IPS-18a (cell line): ENCODE results near the gene CHPT1.

ENCODE experiments used
- H3K27ac ChIP-seq: one replicate; pipeline ENCODE4 v1.5.1; 2013; ENCODE audit warnings: low read length
- H3K27me3 ChIP-seq: one replicate; pipeline ENCODE4 v1.6.1; 2013; ENCODE audit warnings: mild to moderate bottlenecking, low read length; ENCODE audit not compliant: control insufficient read depth, insufficient read depth
- H3K36me3 ChIP-seq: one replicate; pipeline ENCODE4 v1.6.1; 2013; ENCODE audit warnings: low read depth, low read length; ENCODE audit not compliant: control insufficient read depth
- H3K4me1 ChIP-seq: one replicate; pipeline ENCODE4 v1.6.1; 2013; ENCODE audit warnings: low read depth, low read length; ENCODE audit not compliant: control insufficient read depth
- H3K4me3 ChIP-seq: one replicate; pipeline ENCODE4 v1.5.1; 2013; ENCODE audit warnings: low read length
- H3K9ac ChIP-seq: one replicate; pipeline ENCODE4 v1.6.1; 2013; ENCODE audit warnings: mild to moderate bottlenecking, low read length, moderate library complexity
- H3K9me3 ChIP-seq: one replicate; pipeline ENCODE4 v1.6.1; 2013; ENCODE audit warnings: low read depth, low read length; ENCODE audit not compliant: control insufficient read depth

CHPT1 gene

DNA sequence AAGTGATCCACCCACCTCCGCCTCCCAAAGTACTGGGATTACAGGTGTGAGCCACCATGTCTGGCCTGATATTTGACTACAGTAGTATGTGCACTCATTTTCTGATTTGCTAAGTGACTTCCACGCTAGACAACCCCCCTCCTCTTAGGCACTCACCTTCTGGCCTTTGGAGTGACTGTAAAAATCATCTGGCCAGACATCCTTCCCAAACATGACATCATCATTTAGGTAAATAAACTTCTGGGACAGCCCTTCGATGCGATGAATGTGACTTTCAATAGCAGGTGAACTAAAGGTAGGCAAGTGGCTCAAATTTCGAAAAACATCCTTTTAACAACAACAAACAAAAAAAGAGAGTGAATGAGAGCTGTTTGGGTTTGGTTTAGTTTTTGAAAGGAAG lies 72.4 kb downstream of the CHPT1 start:
- Histone ChIP-seq H3K9me3 (no peaks in the 10 kb centered on the region), H3K4me3 (no peak overlapping the region), H3K4me1 (no peaks in the 10 kb centered on the region), H3K9ac (no peak overlapping the region), H3K36me3 (peaks cover 9% of the 10 kb centered on the region), H3K27me3 (no peaks in the 10 kb centered on the region), H3K27ac (no peak overlapping the region)

DNA sequence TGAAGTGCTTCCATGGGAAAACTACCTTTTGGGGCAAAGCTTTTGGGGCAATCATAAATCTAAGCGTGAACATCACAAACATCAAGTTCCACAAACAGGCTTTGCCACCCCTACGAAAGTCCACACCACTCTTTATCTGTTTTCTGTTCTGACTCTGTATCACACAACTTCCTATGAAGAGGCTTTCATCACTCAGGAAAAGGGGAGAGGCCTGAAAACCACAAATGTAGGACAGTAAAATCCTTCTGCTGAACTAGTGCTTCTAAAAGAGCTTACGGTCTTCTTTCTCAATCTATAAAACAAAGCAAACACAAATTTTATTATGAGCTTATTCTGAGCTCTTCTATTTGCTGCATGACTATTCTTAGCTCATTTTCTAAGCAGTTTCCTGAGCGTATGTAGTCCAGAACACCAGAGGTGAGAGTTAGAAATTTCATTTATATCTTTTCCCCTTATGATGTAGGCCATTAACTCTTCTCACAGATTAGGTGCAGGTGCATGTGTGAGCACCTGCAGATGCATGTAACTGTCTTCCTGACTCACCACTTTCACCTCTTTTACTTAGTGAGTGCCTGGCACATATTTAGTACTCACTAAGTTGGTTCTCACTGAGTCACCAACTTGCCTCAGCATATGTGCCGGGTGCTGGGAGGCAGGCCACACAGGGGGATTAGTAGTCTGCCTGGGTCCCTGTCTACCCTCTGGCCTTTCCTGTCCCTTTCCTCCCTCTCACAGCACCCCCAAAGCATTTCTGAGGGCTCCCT lies 74.8 kb downstream of the CHPT1 start:
- Histone ChIP-seq H3K27ac (no peak overlapping the region), H3K4me3 (no peak overlapping the region), H3K9ac (no peak overlapping the region), H3K36me3 (peaks cover 9% of the 10 kb centered on the region), H3K27me3 (no peaks in the 10 kb centered on the region), H3K4me1 (no peaks in the 10 kb centered on the region), H3K9me3 (no peaks in the 10 kb centered on the region)

DNA sequence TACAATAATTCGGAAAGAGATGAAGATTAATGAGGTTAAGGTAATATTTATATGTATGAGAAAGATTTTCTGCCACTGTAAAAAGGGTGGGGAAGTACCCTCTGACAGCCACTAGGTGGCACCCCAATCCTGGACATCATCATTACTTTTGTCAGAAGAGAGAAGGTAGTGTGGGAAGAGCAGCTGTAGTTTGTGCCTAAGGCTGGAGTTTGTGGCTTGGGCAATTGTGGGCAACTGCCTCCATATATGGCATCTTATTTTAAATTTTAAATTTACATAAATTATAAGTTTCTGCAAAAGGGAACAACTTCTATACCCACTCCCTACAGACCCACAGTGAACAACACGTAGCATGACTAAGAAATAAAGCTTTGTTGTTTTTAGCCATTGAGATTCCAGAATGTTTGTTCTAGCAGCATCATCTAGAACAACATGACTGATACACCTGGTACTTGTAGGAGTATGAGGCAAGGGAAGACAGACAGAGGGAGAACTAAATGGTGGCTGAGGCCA lies 76.3 kb downstream of the CHPT1 start:
- Histone ChIP-seq H3K4me1 (no peaks in the 10 kb centered on the region), H3K36me3 (peaks cover 9% of the 10 kb centered on the region), H3K9me3 (no peaks in the 10 kb centered on the region), H3K4me3 (no peak overlapping the region), H3K9ac (no peak overlapping the region), H3K27ac (no peak overlapping the region), H3K27me3 (no peaks in the 10 kb centered on the region)

DNA sequence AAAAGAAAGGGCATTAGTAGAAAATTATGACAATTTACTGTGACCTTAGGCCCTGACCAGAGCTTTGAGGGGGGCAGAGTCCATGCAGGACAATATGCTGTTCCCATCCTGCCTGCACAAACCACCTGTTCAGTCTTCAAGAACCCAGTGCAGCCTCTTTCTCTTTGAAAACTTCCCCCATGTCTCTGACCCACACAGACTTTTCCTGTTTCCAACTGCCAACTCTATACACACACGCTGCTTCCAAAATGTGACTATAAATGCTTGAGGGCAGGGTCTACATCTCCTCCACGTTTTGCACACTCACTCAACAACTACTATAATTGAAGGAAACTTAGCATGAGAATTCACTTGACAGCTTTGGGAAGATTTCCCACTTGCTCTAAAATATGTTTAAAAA lies 78.4 kb downstream of the CHPT1 start:
- Histone ChIP-seq H3K9me3 (no peaks in the 10 kb centered on the region), H3K36me3 (no peaks in the 10 kb centered on the region), H3K4me1 (no peaks in the 10 kb centered on the region), H3K4me3 (no peak overlapping the region), H3K27ac (no peak overlapping the region), H3K27me3 (no peaks in the 10 kb centered on the region), H3K9ac (no peak overlapping the region)

DNA sequence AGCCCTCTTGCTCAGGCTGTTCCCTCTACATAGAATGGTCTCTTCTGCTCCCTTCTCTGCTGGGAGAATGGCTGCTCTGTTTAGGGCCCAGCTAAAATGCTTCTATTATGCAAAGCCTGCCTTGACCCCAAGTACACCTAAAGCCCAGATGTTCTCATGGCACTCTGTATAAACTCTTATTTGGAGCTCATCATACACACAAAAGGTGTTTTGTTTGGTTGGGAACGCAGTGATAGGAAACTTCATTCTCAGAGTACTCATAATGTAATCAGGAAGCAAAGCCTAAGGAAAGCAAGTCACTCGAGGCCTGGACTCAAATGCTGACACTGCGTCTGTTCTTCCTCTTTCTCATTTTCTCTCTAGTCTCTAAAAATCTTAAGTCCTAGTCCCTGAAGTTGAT lies 80.0 kb downstream of the CHPT1 start:
- Histone ChIP-seq H3K36me3 (peaks cover 3% of the 10 kb centered on the region), H3K4me1 (no peaks in the 10 kb centered on the region), H3K4me3 (no peak overlapping the region), H3K27me3 (no peaks in the 10 kb centered on the region), H3K9me3 (no peaks in the 10 kb centered on the region), H3K27ac (no peak overlapping the region), H3K9ac (no peak overlapping the region)

DNA sequence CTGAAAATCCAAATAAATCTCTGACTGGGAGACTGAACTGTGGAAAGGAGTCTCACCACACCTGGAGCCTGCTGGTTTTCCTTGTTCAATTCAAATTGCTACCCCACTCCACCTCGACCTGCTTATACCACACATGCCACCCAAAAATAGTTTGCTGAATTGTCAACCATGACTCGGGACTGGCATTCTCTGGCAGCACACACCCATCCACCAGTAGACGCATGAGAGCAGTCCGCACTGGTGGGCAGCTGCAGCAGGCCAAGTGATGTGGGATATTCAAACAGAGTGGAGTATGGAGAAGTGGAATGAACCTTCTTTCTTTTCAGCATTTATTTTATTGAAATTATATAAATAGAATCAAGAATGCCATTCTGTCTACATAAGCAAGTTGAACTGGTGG lies 80.5 kb downstream of the CHPT1 start:
- no peaks in the 10 kb centered on the region for H3K9me3 ChIP-seq
- H3K27ac ChIP-seq: no peak overlapping the region
- no peak overlapping the region for H3K9ac ChIP-seq
- H3K4me1 ChIP-seq: no peaks in the 10 kb centered on the region
- no peak overlapping the region for H3K4me3 ChIP-seq
- H3K36me3 ChIP-seq: peaks cover 3% of the 10 kb centered on the region
- no peaks in the 10 kb centered on the region for H3K27me3 ChIP-seq
